RWPE2 (cell line): ENCODE data around the gene BICRAL.

Experiments
- ATAC-seq: fragments of 200-7000 bp; cut with Tn5 transposase; 3 replicates; pipeline ENCODE4 v1.9.1; 2021; ENCODE audit warnings: low read depth
- DNase-seq: peaks from one replicate; pipeline ENCODE4 v3.0.0-alpha.2; 2020; ENCODE audit warnings: low spot score
- H3K27ac ChIP-seq: fragments of 450-650 bp; 2 replicates; pipeline ENCODE4 v1.5.1; 2017; ENCODE audit warnings: mild to moderate bottlenecking; ENCODE audit not compliant: poor library complexity, severe bottlenecking
- H3K27me3 ChIP-seq: fragments of 250-450 bp; sonication (Bioruptor Pico); 2 replicates; pipeline ENCODE4 v1.5.1; 2021; ENCODE audit warnings: mild to moderate bottlenecking, moderate library complexity; ENCODE audit not compliant: insufficient read depth, poor library complexity, severe bottlenecking
- H3K36me3 ChIP-seq: fragments of 250-450 bp; sonication (Bioruptor Pico); 2 replicates; pipeline ENCODE4 v1.5.1; 2020; ENCODE audit warnings: low read depth, mild to moderate bottlenecking, moderate library complexity
- H3K4me1 ChIP-seq: fragments of 250-450 bp; sonication (Bioruptor Pico); 2 replicates; pipeline ENCODE4 v1.5.1; 2021; ENCODE audit warnings: mild to moderate bottlenecking, moderate library complexity; ENCODE audit not compliant: insufficient read depth, poor library complexity, severe bottlenecking
- H3K4me3 ChIP-seq: fragments of 250-450 bp; sonication (Bioruptor Pico); 2 replicates; pipeline ENCODE4 v1.5.1; 2021; ENCODE audit warnings: mild to moderate bottlenecking, moderate library complexity; ENCODE audit not compliant: severe bottlenecking
- H3K9me3 ChIP-seq: fragments of 250-450 bp; sonication (Bioruptor Pico); 2 replicates; pipeline ENCODE4 v1.5.1; 2021; ENCODE audit warnings: mild to moderate bottlenecking, moderate library complexity; ENCODE audit not compliant: severe bottlenecking
- TF ChIP-seq, protein P1 (sequence below): fragments of 450-650 bp; IDR thresholded peaks from one replicate; pipeline ENCODE4 v1.5.1; 2017; ENCODE audit warnings: mild to moderate bottlenecking, moderate library complexity; ENCODE audit not compliant: poor library complexity, severe bottlenecking

Gene BICRAL

DNA sequence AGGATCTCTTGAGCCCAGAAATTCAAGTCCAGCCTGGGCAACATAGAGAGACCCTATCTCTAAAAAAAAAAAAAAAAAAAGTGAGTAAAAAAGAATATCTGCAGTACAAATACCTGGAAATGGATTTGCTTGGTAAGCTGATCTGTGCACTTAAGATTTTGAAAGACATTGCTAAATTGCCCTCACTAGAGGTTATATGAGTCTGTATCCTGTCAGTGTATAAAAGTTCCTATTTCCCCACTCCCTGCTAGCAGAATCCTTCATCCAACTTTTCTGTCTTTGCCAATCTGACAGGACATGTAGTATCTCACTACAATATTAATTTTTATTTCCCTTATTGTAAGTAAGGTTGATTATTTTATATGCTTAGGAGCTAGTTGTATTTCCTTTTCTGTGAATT is 36.1 kb downstream of the BICRAL start:
- Histone ChIP-seq H3K4me3 (no peak overlapping the region), H3K27ac (no peak overlapping the region), H3K4me1 (no peaks in the 10 kb centered on the region), H3K36me3 (0 out of 2 replicates have a peak, but pooled peaks cover 3% of the 10 kb centered on the region), H3K27me3 (no peaks in the 10 kb centered on the region), H3K9me3 (no peaks in the 10 kb centered on the region)
- DNase-seq (no peak), ATAC-seq (no peak)
- TF ChIP-seq, protein P1, sequence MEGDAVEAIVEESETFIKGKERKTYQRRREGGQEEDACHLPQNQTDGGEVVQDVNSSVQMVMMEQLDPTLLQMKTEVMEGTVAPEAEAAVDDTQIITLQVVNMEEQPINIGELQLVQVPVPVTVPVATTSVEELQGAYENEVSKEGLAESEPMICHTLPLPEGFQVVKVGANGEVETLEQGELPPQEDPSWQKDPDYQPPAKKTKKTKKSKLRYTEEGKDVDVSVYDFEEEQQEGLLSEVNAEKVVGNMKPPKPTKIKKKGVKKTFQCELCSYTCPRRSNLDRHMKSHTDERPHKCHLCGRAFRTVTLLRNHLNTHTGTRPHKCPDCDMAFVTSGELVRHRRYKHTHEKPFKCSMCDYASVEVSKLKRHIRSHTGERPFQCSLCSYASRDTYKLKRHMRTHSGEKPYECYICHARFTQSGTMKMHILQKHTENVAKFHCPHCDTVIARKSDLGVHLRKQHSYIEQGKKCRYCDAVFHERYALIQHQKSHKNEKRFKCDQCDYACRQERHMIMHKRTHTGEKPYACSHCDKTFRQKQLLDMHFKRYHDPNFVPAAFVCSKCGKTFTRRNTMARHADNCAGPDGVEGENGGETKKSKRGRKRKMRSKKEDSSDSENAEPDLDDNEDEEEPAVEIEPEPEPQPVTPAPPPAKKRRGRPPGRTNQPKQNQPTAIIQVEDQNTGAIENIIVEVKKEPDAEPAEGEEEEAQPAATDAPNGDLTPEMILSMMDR: no peak

DNA sequence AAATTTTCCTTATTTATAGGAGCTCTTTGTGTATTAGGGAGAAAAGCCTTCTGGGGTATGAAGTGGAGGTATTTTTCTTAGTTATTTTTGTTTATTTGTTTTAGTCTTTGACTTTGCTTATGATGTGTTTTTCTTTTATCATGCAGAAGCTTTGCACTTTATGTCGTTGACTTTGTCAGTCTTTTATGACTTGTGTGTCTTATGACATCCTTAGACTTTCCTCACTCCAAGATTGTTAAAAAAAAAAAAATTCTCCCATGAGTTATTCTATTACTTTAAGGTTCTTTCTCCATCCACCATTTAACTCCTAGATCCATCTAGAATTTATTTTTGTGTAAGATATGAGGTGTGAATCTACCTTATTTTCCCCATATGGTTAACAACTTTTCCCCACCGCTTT is 36.6 kb downstream of the BICRAL start:
- H3K4me1 ChIP-seq: no peaks in the 10 kb centered on the region
- DNase-seq: no peak
- no peak overlapping the region for H3K27ac ChIP-seq
- no peaks in the 10 kb centered on the region for H3K9me3 ChIP-seq
- TF ChIP-seq, protein P1: no peak
- H3K36me3 ChIP-seq: 0 out of 2 replicates have a peak, but pooled peaks cover 3% of the 10 kb centered on the region
- H3K27me3 ChIP-seq: no peaks in the 10 kb centered on the region
- ATAC-seq: no peak
- H3K4me3 ChIP-seq: no peak overlapping the region

DNA sequence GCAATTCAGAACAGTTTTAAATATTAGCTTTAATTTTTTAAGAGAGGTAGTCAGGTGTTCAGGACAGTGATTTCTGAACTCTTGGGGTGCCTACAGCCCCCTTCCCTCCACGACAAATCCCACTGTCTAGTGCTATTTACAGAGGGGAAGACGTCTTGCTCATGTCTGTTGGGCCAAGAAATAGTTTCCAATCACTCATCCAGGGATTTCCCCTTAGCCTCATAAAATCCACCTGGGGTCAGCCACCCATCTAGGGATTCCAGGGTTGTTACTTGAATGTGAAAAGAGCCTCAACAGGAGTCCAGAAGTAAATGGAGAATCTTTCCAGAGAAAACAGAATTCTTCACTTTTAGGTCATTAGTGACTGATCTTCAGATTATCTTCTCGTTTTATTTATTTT is 37.0 kb downstream of the BICRAL start:
- no peaks in the 10 kb centered on the region for H3K4me1 ChIP-seq
- no peaks in the 10 kb centered on the region for H3K9me3 ChIP-seq
- no peak overlapping the region for H3K4me3 ChIP-seq
- no peaks in the 10 kb centered on the region for H3K27me3 ChIP-seq
- no peak overlapping the region for H3K27ac ChIP-seq
- H3K36me3 ChIP-seq: peaks cover 5% of the 10 kb centered on the region; the same call in 1 of the 2 replicates
- DNase-seq (no peak), ATAC-seq (no peak)
- TF ChIP-seq, protein P1: no peak

DNA sequence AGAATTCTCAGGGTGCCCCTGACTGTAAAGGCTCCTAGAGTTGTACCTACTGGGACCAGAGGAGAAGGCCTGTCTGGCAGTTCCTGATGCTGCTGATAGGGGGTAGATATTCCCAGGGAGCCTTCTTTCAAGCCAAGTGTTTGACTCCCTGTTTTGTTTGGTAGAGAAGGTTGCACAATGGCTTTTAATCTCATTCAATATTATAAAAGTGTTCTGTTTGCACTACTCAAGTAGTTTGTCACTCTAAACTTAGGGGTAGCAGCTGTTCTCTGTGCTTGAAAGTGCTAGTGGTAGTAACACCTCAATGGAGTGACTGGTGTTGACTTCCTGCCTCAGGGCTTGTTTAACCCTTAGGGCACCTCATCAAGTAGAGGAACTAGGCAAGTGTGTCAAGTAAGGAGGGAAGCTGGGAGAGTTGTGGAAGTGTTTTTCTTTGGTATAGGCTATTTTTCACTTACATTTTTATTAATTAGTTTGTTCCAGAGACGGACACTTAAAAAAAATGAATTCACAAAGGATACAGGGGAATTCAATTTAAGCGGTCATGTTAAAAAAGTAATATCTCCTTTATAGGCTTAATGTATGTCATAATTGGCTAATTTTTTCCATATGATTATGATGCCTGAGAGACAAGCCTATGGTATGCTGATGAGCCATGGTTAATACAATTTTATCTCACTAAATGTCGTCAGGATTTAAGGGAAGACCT is 38.1 kb downstream of the BICRAL start:
- H3K27ac ChIP-seq: no peak overlapping the region
- no peak for DNase-seq

More for the DNA sequence above, 38.1 kb downstream of the BICRAL start:
- Histone ChIP-seq H3K36me3 (peaks cover 7% of the 10 kb centered on the region; the same call in 1 of the 2 replicates), H3K4me3 (no peak overlapping the region), H3K9me3 (no peaks in the 10 kb centered on the region), H3K27me3 (no peaks in the 10 kb centered on the region), H3K4me1 (no peaks in the 10 kb centered on the region)
- no peak for ATAC-seq
- TF ChIP-seq, protein P1: no peak
